B cell (primary cell): Measurements from ENCODE around the gene SKP1. TPM values are rescaled to one million over a fixed set of nuclear protein-coding genes. Genes with fewer than 3 reads are reported as not detected.

Experiments used
- ATAC-seq: fragments of 200-7000 bp; cut with Tn5 transposase; one replicate; pipeline ENCODE4 v1.10.0; 2021; ENCODE audit warnings: low read depth, mild to moderate bottlenecking, moderate number of reproducible peaks, moderate library complexity
- CTCF ChIA-PET: fragments of 350-600 bp; sonication (Branson Sonifier 250); formaldehyde crosslinking; loops from one replicate; lab custom pipeline; 2021; ENCODE audit warnings: antibody characterized with exemption, inconsistent platforms; lab: Charles Lee
- POLR2A ChIA-PET: fragments of 350-600 bp; sonication (Branson Sonifier 250); formaldehyde crosslinking; loops from one replicate; lab custom pipeline; 2021; ENCODE audit warnings: antibody characterized with exemption; lab: Charles Lee
- DNase-seq: peaks from one replicate; pipeline ENCODE4 v3.0.0; 2013
- H2AFZ ChIP-seq: 2 replicates; pipeline ENCODE4 v1.6.1; 2012; ENCODE audit warnings: mild to moderate bottlenecking, low read depth, low read length; ENCODE audit not compliant: insufficient read depth, poor library complexity, severe bottlenecking
- H3K27ac ChIP-seq, 2 donors: 1 replicate in 1 of 2; 2 replicates in 1 of 2; pipeline ENCODE4 v1.5.1; 2012 to 2013; ENCODE audit warnings: low read length in 2 of 2, mild to moderate bottlenecking in 2 of 2, moderate library complexity in 1 of 2
- H3K27me3 ChIP-seq, 4 experiments: fragments of 200-600 bp in 1 of 4; sonication (generic) in 1 of 4; replicated peaks in 1 of 4; 1 replicate in 2 of 4; 2 replicates in 2 of 4; pipeline versions ENCODE4 v1.6.1 to v1.7.0; 2013 to 2016; ENCODE audit warnings: low read length in 3 of 4, mild to moderate bottlenecking in 2 of 4, mixed read lengths in 1 of 4, moderate library complexity in 1 of 4; ENCODE audit not compliant: insufficient read depth in 4 of 4, control insufficient read depth in 3 of 4; ENCODE audit errors: control extremely low read depth in 1 of 4
- H3K36me3 ChIP-seq, 2 experiments: replicated peaks in 1 of 2; 1 replicate in 1 of 2; 2 replicates in 1 of 2; pipeline versions ENCODE4 v1.6.1 to v1.7.1; 2013; ENCODE audit warnings: low read length in 1 of 2; ENCODE audit not compliant: insufficient read depth in 2 of 2, control insufficient read depth in 1 of 2; ENCODE audit errors: control extremely low read depth in 1 of 2, extremely low read depth in 1 of 2
- H3K4me1 ChIP-seq, 2 donors: fragments of 200-600 bp in 1 of 2; sonication (generic) in 1 of 2; 1 replicate in 1 of 2; 2 replicates in 1 of 2; pipeline versions ENCODE4 v1.5.1 to v1.6.1; 2013 to 2017; ENCODE audit warnings: low read length in 2 of 2; ENCODE audit not compliant: control insufficient read depth in 2 of 2, insufficient read depth in 2 of 2
- H3K4me2 ChIP-seq: replicated peaks from 2 replicates; pipeline ENCODE3; 2012; ENCODE audit warnings: mild to moderate bottlenecking, low read depth, low read length; ENCODE audit not compliant: poor library complexity, severe bottlenecking
- H3K4me3 ChIP-seq, 5 experiments: fragments of 200-600 bp in 1 of 5; sonication (generic) in 1 of 5; 1 replicate in 3 of 5; 2 replicates in 2 of 5; pipeline versions ENCODE4 v1.5.1 to v1.7.0; 2011 to 2016; ENCODE audit warnings: low read length in 4 of 5, mild to moderate bottlenecking in 4 of 5, low read depth in 2 of 5, control low read depth in 1 of 5, moderate library complexity in 1 of 5; ENCODE audit not compliant: insufficient read depth in 1 of 5; ENCODE audit errors: control extremely low read depth in 1 of 5, extremely low read depth in 1 of 5
- H3K79me2 ChIP-seq: fragments of 200-600 bp; sonication (generic); one replicate; pipeline ENCODE4 v1.6.0; 2016; ENCODE audit warnings: low read length; ENCODE audit not compliant: control insufficient read depth, insufficient read depth
- H3K9ac ChIP-seq: fragments of 200-600 bp; sonication (generic); 2 replicates; pipeline ENCODE4 v1.6.1; 2017; ENCODE audit warnings: mild to moderate bottlenecking, low read length, moderate library complexity
- H3K9me3 ChIP-seq, 3 donors: one replicate each; pipeline versions ENCODE4 v1.6.1 to v1.7.1; 2013; ENCODE audit warnings: low read length in 2 of 3; ENCODE audit not compliant: control insufficient read depth in 2 of 3, insufficient read depth in 1 of 3; ENCODE audit errors: control extremely low read depth in 1 of 3
- H4K20me1 ChIP-seq: 2 replicates; pipeline ENCODE4 v1.6.0; 2012; ENCODE audit warnings: mild to moderate bottlenecking, low read length; ENCODE audit not compliant: insufficient read depth, control insufficient read depth, poor library complexity, severe bottlenecking
- H3K27ac Mint-ChIP-seq: one replicate; pipeline ENCODE4 v1.8.0; 2021; ENCODE audit warnings: mixed read lengths
- H3K27me3 Mint-ChIP-seq: one replicate; pipeline ENCODE4 v1.8.0; 2021; ENCODE audit warnings: mixed read lengths
- H3K4me1 Mint-ChIP-seq: one replicate; pipeline ENCODE4 v1.8.0; 2021; ENCODE audit warnings: mixed read lengths
- H3K4me3 Mint-ChIP-seq: one replicate; pipeline ENCODE4 v1.8.0; 2021; ENCODE audit warnings: mixed read lengths
- H3K9me3 Mint-ChIP-seq: one replicate; pipeline ENCODE4 v1.8.0; 2022; ENCODE audit warnings: mixed read lengths; ENCODE audit not compliant: insufficient read depth
- CTCF ChIP-seq: fragments of 200-600 bp; IDR thresholded peaks from one replicate; pipeline ENCODE4 v1.8.0; 2022; ENCODE audit warnings: antibody characterized with exemption, mild to moderate bottlenecking
- EZH2 ChIP-seq: IDR thresholded peaks from 2 replicates; pipeline ENCODE4 v1.6.1; 2012; ENCODE audit warnings: borderline replicate concordance, low read depth, mild to moderate bottlenecking, moderate library complexity, low read length; ENCODE audit not compliant: insufficient read depth, poor library complexity, severe bottlenecking
- WGBS: methylation state at CpG from one replicate; pipeline ENCODE4 v1.1.5; 2013; ENCODE audit warnings: missing lambda C conversion rate; ENCODE audit not compliant: insufficient coverage; 5-methylcytosine and 5-hydroxymethylcytosine counted together
- intact Hi-C: fragments of 100-400 bp; cut with micrococcal nuclease; formaldehyde crosslinking; loops from one replicate; pipeline ENCODE4 v1.10.0; 2022
- polyA plus RNA-seq: library from polyadenylated mRNA; depleted of rRNA; stranded (reverse); fragments of >200 nt; gene quantifications from 2 replicates; pipeline ENCODE4 v1.2.3, GENCODE V29; 2012
- total RNA-seq, 2 donors: library from RNA; stranded (reverse); fragments of 120-200 nt in 1 of 2; gene quantifications; 1 replicate in 1 of 2; 2 replicates in 1 of 2; pipeline versions ENCODE4 v1.2.3 to v1.2.4, GENCODE V29; 2013 to 2022

Gene SKP1
- total and polyA plus RNA-seq, 2 donors (not counting 1 experiment from before 2014, with no cell fraction given), result 108 to 186 TPM

- Histone ChIP-seq H3K79me2 (peaks cover 6% of the 10 kb centered on the region), H3K9ac (no peak overlapping the region), H3K4me2 (peak overlapping the region; percentile 36), H3K4me1 (peaks cover 33 to 67% of the 10 kb centered on the region in 2 donors), H3K4me3 (no peak overlapping the region), H3K36me3 (peaks cover 0 to 8% of the 10 kb centered on the region in 2 experiments), H3K9me3 (no peaks in the 10 kb centered on the region), H2AFZ (no peak overlapping the region), H3K27me3 (no peaks in the 10 kb centered on the region), H3K27ac (peak overlapping the region; percentile 28 to 55), H4K20me1 (no peaks in the 10 kb centered on the region)
- Mint-ChIP-seq H3K4me3 (no peak overlapping the region), H3K9me3 (no peaks in the 10 kb centered on the region), H3K27ac (peak overlapping the region; percentile 59), H3K27me3 (no peaks in the 10 kb centered on the region), H3K4me1 (peaks cover 60% of the 10 kb centered on the region)
- 0% methylated on average over 5 of the region's 8 CpGs for WGBS
- DNase-seq (peak; percentile 55), ATAC-seq (peak; percentile 13)
- ChIA-PET CTCF (interaction anchor here (0.9 to 1.8 kb wide), 4 partner anchors 8 to 85 kb away, joined by 4 to 14 read pairs (median 7); no protein-coding TSS in a partner anchor), POLR2A (interaction anchor here (0.5 to 2.2 kb wide), 3 partner anchors 12 to 64 kb away, joined by 3 to 9 read pairs (median 6); no protein-coding TSS in a partner anchor)
- intact Hi-C loops, result no loop called here
- TF ChIP-seq EZH2 (no peak), CTCF (no peak)
Observed at GRCh38 chr5:134124289-134125038, 52.3 kb downstream of the SKP1 start.

DNA sequence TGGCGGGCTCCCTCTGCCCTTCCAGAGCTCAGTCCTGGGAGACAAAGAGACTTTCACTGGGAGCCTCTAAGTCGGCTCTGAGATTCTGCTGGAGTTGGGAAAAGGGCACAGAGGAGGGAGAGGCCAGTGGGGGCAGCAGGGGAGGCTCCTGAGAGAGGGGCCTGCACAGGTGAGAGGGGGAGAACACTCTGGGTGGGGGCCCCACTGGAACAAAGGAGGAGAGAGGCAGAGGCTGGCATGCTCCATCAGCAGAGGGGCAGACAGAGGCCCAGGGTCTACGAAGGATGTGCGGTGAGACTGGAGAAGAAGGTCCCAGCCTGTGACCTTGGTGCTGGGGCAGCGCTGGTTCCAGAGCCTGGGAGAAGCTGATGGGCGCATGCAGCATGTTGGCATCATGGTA lies 53.4 kb downstream of the SKP1 start:
- Histone ChIP-seq H3K9ac (no peak overlapping the region), H2AFZ (no peak overlapping the region), H3K4me1 (peaks cover 33 to 67% of the 10 kb centered on the region in 2 donors), H4K20me1 (no peaks in the 10 kb centered on the region), H3K9me3 (no peaks in the 10 kb centered on the region), H3K79me2 (no peaks in the 10 kb centered on the region), H3K27ac (peak overlapping the region; percentile 13 to 79), H3K27me3 (no peaks in the 10 kb centered on the region), H3K36me3 (no peaks in the 10 kb centered on the region), H3K4me2 (peak overlapping the region; percentile 49), H3K4me3 (no peak overlapping the region)
- POLR2A ChIA-PET, result no interaction called here
- Mint-ChIP-seq H3K27ac (peak overlapping the region; percentile 74), H3K9me3 (no peaks in the 10 kb centered on the region), H3K4me3 (peak overlapping the region; percentile 15), H3K27me3 (no peaks in the 10 kb centered on the region), H3K4me1 (peaks cover 62% of the 10 kb centered on the region)
- intact Hi-C loops, result no loop called here
- ATAC-seq, result no peak
- 100% methylated on average over 6 of the region's 6 CpGs for whole genome bisulfite sequencing
- DNase-seq, result no peak
- TF ChIP-seq EZH2 (no peak), CTCF (no peak)
- CTCF ChIA-PET, result interaction anchor here (1.3 to 2.1 kb wide), 3 partner anchors 9 to 84 kb away, joined by 4 to 7 read pairs (median 5); no protein-coding TSS in a partner anchor
